Posterior vena cava (tissue), 2 donors: ENCODE measurements around the gene SLC6A19. TPM values are rescaled to one million over a fixed set of nuclear protein-coding genes. Genes with fewer than 3 reads are reported as not detected.
"Not testable (repeated sequence)": the region's sequence is repeated elsewhere in the genome, so short reads cannot be mapped to it uniquely, and the experiment has no call there.

Experiments used
- DNase-seq: peaks from one replicate; pipeline ENCODE4 v3.0.0-alpha.2; 2020; ENCODE audit warnings: low spot score
- intact Hi-C, 2 donors: fragments of 100-400 bp; cut with DNase I; formaldehyde crosslinking; loops; one replicate each; pipeline versions ENCODE4 v1.14.1 to v1.14.2; 2022 to 2023
- long read RNA-seq, 2 donors: library from polyadenylated mRNA; unstranded; transcript quantifications; one replicate each; pipeline ENCODE4 v2.0.0, GENCODE V29; 2020 to 2021
- total RNA-seq, 2 donors: library from RNA; stranded (reverse); fragmentation: NEBNext Ultra II Directional; extraction: Animal tissue kit (Norgen Biotek cat#: 25700); gene quantifications; one replicate each; pipeline ENCODE4 v1.2.1, GENCODE V29; 2021
- donor health status: DM: yes; HTN: yes; CAD: no.
- donor health status: DM: yes; HTN: yes; CAD: no.

The SLC6A19 gene
- total RNA-seq = under 1 TPM in 1 of 2 donors, not detected in 1; 0.09 TPM
- long read RNA-seq, donor 1, partial matches to known transcripts = 1 of 1 reads
- long read RNA-seq, donor 1, other reads (novel, unspliced or antisense) = 0 of 1 reads
- long read RNA-seq, donor 2 = 0 reads

GRCh38 chr5:1201327-1202025 lies at the start of gene SLC6A19:
TSS of gene SLC6A19 (plus strand) at chr5:1201595. CDS start at chr5:1201651, 56 bp downstream.
- no peak for DNase-seq

DNA sequence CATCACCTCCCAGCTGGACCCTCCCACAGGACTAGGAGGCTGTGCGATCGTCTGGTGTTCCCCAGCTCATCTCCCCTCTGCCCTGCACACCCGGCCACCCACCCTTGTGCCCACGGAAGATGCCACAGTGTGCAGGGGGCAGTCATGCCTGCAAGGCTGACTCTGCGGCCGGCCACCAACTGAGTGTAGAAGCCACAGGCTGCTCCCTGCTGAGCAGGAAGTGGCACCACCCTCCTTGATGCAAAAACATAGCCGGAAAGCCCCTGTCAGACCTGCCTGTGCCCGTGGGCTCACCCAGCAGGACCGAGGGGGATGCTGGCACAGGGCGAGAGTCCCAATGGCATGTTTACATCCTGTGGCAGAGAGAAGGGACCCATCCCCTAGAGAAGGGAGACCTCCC lies 49.2 kb upstream of the SLC6A19 start:
- no peak for DNase-seq
- intact Hi-C loops = no loop called here

More at GRCh38 chr5:1201327-1202025, at the start of gene SLC6A19:
- intact Hi-C loops = no loop called here

DNA sequence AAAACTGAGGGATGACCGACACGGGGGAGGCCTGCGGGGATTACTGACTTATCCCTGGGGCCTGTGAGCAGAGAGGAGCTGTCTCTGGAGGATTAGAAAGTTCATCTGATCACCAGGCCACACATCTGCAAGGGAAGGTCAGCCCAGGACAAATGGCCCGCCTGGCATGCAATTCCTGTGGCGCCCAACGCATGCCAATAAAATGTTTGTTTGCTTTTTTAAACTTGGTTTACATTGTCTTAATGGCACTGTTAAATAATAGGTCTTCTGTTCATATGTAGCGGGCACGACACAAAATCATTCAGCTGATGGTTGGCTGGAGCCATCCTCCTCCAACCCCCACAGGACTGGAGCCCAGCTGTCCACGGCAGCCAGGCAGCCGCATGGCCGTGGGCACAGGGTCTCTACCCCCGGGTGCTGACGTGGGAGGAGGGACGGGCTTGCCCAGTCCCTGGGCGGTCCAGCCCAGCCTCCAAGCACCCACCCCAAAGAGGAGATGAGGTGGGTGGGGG lies 48.6 kb upstream of the SLC6A19 start:
- no peak for DNase-seq
- intact Hi-C loops = no loop called here

- DNase-seq = no peak
- intact Hi-C loops = no loop called here
Observed at GRCh38 chr5:1153428-1153827, 48.0 kb upstream of the SLC6A19 start.

DNA sequence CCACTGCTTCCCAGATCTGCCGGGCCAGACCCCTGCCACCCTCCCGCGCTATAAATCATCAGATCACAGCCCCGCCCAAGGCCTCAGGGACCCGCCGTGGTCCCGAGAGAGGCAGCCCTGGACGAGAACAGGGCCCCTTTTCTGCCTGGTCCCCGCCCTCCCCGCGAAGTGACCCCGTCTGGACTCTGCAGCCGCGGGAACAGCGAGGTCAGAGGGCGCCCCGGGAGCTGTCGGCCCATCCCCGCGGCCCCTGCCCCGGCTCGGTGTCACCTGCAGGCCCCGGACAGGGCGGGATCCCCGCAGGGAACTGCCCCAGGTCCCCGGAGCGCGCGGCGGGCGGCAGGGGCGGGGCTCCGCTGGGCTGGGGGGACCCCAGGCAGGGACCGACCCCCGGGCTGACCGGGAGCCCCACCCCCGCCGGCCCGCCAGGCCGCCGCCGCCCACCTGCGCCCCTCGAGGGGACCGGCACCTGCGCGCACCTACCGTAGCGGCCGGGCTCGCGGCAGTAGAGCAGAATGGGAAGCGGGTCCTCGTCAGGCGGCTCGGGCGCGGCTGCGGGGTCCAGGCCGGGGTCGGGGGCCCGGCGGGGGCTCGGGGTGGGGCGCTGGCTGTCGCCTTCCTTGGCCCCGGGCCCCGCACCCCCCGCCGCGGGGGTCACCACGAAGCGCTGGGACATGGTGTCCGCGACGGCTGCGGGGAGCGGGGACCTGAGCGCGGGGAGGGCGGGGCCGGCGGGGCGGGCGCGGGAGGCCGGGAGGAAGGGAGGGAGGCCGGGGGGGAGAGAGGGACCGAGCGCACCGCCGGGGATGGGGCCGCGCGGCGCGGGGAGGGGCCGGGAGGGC lies 46.0 kb upstream of the SLC6A19 start:
- intact Hi-C loops = no loop called here
- no peak for DNase-seq

DNA sequence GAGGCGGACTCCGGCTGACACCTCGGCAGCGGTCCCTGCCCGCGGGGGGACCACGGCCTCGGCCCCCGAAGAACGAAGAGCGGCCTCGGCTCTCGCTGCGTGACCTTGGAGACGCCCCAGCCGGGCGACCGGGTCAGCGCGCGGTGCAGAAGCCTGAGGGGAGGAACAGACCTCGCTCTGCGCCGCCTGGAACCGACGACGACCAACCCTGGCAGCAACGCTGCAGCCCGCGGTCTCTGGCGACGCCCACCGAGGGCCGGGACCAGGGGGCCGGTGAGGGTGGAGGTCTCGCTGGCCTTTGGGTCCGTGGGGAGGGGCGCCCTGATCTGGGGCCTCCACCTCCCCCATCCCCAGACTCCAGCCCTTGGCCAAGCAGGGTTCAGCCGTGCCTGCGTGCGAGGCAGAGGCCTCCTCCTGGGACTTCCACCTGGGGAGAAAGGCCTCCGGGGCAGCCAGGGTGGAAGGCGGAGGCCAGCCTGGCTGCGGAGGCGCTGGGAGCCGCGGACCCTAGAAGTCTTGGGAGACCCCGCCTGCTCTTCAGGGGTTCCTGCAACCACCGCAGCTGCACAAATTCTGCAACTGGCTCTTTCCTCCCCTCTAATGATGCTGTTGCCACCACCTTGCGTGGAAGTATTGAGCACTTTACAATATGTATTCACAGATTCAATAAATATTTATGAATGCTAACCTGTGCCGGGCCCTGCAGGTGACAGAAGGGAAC lies 45.2 kb upstream of the SLC6A19 start:
- intact Hi-C loops = no loop called here
- DNase-seq = no peak

DNA sequence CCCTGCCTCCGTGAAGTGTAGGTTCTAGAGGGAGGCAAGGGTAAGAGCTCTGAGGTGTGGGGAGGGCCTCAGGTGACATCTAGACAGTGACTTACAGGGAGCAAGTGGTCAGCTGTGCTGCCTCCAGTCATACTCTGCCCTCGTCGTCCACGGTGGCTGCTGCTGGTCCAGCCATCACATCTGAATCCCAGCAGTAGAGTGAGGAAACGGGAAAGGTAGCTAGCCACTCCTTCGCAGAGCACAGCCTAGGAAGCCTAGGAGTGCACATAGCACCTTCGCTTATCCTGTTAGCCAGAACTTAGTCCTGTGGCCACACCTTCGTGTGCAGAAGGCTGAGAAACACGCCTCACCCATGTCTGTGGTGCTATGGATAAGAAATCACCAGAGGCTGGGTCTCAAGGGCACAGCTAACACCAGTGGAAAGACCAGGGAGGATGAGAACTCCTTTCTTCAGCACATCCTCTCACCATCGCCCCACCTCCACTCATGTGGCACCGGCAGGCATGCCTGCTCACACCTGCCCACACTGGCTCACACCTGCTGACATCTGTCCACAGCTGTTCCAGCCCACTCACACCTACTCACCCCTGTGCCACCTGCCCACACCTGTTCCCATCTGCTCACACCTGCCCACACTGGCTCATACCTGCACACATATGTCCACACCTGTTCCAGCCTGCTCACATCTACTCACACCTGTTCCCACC lies 44.5 kb upstream of the SLC6A19 start:
- no peak for DNase-seq
- intact Hi-C loops = no loop called here

DNA sequence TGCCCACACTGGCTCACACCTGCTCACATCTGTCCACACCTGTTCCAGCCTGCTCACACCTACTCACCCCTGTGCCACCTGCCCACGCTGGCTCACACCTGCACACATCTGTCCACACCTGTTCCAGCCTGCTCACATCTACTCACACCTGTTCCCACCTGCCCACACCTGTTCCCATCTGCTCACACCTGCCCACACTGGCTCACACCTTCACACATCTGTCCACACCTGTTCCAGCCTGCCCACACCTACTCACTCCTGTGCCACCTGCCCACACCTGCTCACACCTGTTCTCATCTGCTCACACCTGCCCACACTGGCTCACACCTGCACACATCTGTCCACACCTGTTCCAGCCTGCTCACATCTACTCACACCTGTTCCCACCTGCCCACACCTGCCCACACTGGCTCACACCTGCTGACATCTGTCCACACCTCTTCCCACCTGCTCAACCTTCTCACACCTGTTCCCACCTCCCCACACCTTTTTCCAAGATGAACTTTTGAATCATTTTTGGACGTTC lies 43.9 kb upstream of the SLC6A19 start:
- DNase-seq, intact Hi-C loops: not testable (repeated sequence)

DNA sequence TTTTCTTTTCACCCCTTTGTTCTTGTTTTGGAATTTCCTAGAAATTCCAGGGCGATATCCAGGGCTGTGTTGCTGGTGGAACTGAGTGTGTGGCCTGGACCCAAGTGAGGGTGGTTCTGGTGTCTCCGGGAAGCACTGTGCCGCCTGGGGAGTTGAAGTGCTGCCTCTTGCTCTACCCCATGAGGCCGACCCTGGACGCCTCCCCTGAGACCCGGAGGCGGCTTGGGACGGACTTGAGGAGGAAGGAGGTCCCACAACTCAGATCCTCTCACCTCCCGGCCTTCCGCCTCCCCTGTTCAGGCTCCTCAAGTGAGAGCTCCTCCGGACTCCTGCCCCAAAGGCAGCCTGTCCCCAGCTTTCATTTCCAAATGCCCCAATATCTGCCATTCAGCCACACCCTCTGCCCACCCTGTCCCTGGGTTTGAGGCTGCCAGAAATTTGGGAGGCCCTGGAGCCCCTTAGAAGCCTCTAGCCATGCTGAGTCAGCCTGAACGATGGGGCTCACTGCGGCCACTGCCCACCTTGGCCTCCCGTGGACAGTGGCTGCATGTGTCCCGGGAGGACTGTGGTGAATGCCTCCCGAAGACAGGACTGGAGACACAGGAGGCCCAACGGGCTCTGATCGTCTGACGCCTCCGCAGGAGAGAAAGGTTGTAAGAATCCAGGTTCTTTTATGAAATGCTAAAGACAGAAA lies 42.6 kb upstream of the SLC6A19 start:
- DNase-seq = no peak
- intact Hi-C loops = no loop called here

- intact Hi-C loops = no loop called here
- no peak for DNase-seq
Observed at GRCh38 chr5:1159341-1159675, 42.1 kb upstream of the SLC6A19 start.

GRCh38 chr5:1159774-1160406 lies 41.5 kb upstream of the SLC6A19 start:
- DNase-seq = no peak
- intact Hi-C loops = loop anchor here in 1 of 2 donors (10.0 kb wide), 1 partner anchor 225 kb away; no protein-coding TSS in a partner anchor

- DNase-seq = no peak
- intact Hi-C loops = loop anchor here in 1 of 2 donors (10.0 kb wide), 1 partner anchor 226 kb away; no protein-coding TSS in a partner anchor
Observed at GRCh38 chr5:1161108-1161832, 40.1 kb upstream of the SLC6A19 start.

DNA sequence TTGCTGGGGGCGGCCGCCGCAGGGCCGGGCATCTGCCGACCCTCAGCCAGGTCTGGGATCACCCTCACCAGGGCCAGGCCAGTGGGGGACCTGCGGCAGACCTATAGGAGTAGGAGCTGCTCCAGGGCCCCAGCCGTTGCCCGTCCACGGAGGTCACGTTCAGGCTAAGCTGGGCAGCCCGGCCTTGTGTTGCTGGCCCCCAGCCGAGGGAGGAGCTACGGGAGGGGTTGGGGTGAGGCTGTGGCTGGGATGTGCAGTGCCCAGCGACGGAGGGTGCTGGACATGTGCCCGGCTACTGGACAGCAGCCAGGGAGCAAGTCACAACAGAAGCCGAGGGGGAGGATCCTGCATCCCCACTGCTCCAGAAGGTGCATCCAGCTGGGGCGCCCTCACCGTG lies 39.6 kb upstream of the SLC6A19 start:
- DNase-seq = no peak
- intact Hi-C loops = loop anchor here in 1 of 2 donors (10.0 kb wide), 1 partner anchor 227 kb away; no protein-coding TSS in a partner anchor

DNA sequence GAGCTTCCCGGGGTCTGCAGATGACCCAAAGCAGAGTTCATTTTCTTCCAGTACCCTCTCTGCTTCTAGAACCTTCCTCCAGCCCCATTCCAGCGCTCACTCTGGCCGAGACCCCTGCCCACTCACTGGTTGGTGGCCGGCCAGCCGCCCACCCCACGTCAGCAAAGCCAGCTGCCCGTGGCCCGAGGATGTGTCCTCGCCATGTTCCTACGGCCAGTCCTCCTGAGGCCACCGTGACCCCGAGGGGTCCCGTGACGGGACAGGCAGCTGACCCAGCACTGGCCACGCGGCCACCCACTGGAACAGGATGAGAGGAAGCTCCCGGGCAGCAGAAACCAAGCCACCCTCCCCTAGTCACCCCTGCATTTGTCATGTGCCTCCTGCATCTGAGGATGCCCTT lies 39.1 kb upstream of the SLC6A19 start:
- no peak for DNase-seq
- intact Hi-C loops = loop anchor here in 1 of 2 donors (10.0 kb wide), 1 partner anchor 227 kb away; no protein-coding TSS in a partner anchor

- DNase-seq = no peak
- intact Hi-C loops = loop anchor here in 1 of 2 donors (10.0 kb wide), 1 partner anchor 228 kb away; no protein-coding TSS in a partner anchor
Observed at GRCh38 chr5:1162751-1163150, 38.6 kb upstream of the SLC6A19 start.

GRCh38 chr5:1163366-1163765 lies 38.0 kb upstream of the SLC6A19 start:
- DNase-seq = no peak
- intact Hi-C loops = loop anchor here in 1 of 2 donors (10.0 kb wide), 1 partner anchor 229 kb away; no protein-coding TSS in a partner anchor

GRCh38 chr5:1163879-1164278 lies 37.5 kb upstream of the SLC6A19 start:
- no peak for DNase-seq
- intact Hi-C loops = loop anchor here in 1 of 2 donors (10.0 kb wide), 1 partner anchor 229 kb away; no protein-coding TSS in a partner anchor
